Renal cortical epithelial cell (primary cell): Measurements from ENCODE around the gene HECW1. TPM values are rescaled to one million over a fixed set of nuclear protein-coding genes. Genes with fewer than 3 reads are reported as not detected.
"Not testable (repeated sequence)": the region's sequence is repeated elsewhere in the genome, so short reads cannot be mapped to it uniquely, and the experiment has no call there.

Experiments
- DNase-seq: peaks from one replicate; pipeline ENCODE4 v3.0.0-alpha.2; 2011; ENCODE audit warnings: low read depth
- total RNA-seq: library from RNA; depleted of rRNA; stranded (reverse); fragments of >200 nt; gene quantifications from 2 replicates; pipeline ENCODE4 v1.2.3, GENCODE V29; 2014

Gene HECW1
- total RNA-seq, 1 donor from 2014 or later: 3.1 TPM

- DNase-seq: no peak
Observed at GRCh38 chr7:43307522-43307921, 195.1 kb downstream of the HECW1 start.

GRCh38 chr7:43308913-43309705, 196.7 kb downstream of the HECW1 start:
- DNase-seq: no peak

- no peak for DNase-seq
Observed at GRCh38 chr7:43309706-43310022, 197.2 kb downstream of the HECW1 start.

GRCh38 chr7:43311052-43311451, 198.6 kb downstream of the HECW1 start:
- DNase-seq: no peak

GRCh38 chr7:43311694-43312093, 199.2 kb downstream of the HECW1 start:
- no peak for DNase-seq

- no peak for DNase-seq
Observed at GRCh38 chr7:43313628-43314378, 201.4 kb downstream of the HECW1 start.

GRCh38 chr7:43314379-43315158, 202.1 kb downstream of the HECW1 start:
- no peak for DNase-seq

GRCh38 chr7:43317075-43317474, 204.6 kb downstream of the HECW1 start:
- DNase-seq: no peak

GRCh38 chr7:43318188-43318770, 205.8 kb downstream of the HECW1 start:
- no peak for DNase-seq

- no peak for DNase-seq
Observed at GRCh38 chr7:43325595-43325994, 213.1 kb downstream of the HECW1 start.

GRCh38 chr7:43328336-43328735, 215.9 kb downstream of the HECW1 start:
- DNase-seq: no peak

GRCh38 chr7:43328785-43329380, 216.4 kb downstream of the HECW1 start:
- peak; percentile 7 for DNase-seq

GRCh38 chr7:43332193-43332796, 219.8 kb downstream of the HECW1 start:
- no peak for DNase-seq

GRCh38 chr7:43337191-43337590, 224.7 kb downstream of the HECW1 start:
- no peak for DNase-seq

- no peak for DNase-seq
Observed at GRCh38 chr7:43337811-43338210, 225.4 kb downstream of the HECW1 start.

- no peak for DNase-seq
Observed at GRCh38 chr7:43341132-43341531, 228.7 kb downstream of the HECW1 start.

GRCh38 chr7:43343417-43343816, 231.0 kb downstream of the HECW1 start:
- not testable (repeated sequence) for DNase-seq

GRCh38 chr7:43345696-43346095, 233.2 kb downstream of the HECW1 start:
- not testable (repeated sequence) for DNase-seq

- no peak for DNase-seq
Observed at GRCh38 chr7:43351683-43352082, 239.2 kb downstream of the HECW1 start.

GRCh38 chr7:43353902-43354301, 241.5 kb downstream of the HECW1 start:
- DNase-seq: no peak

- peak; percentile 58 for DNase-seq
Observed at GRCh38 chr7:43362652-43363034, 250.2 kb downstream of the HECW1 start.
